Measurements from ENCODE around the gene RANBP9.

DNA sequence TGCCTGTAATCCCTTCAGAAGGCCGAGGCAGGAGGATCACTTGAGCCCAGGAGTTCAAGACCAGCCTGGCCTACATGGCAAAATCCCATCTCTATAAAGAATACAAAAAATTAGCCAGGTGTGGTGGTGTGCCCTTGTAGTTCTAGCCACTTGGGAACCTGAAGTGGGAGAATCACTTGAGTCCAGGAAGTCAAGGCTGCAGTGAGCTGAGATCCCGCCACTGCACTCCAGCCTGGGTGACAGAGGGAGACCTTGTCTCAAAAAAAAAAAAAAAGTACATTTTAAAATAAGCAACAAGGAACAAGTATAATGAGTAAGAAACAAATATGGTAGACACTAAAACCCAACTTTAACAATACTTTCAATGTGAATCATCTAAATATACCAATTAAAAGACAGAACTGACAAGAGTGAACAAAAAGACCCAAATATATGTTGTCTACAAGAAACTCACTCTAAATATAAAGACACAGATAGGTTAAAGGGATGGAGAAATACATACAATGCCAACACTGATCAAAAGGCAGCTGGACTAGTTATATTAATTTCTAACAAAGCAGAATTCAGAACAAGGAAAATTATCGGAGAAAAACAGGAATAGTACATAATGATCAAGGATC, 37.7 kb downstream of the RANBP9 start:
- TF ChIP-seq EZH2phosphoT487 (IDR thresholded peaks at IDR 0.05; ENCODE audit: unreplicated experiment) = no peak
- no peak for TF ChIP-seq CTCF (conservative IDR thresholded peaks at IDR 0.05; ENCODE audit: low read depth in 2 of 2)
- TF ChIP-seq REST (IDR thresholded peaks at IDR 0.05; ENCODE audit: unreplicated experiment) = no peak
- TF ChIP-seq, protein P1, sequence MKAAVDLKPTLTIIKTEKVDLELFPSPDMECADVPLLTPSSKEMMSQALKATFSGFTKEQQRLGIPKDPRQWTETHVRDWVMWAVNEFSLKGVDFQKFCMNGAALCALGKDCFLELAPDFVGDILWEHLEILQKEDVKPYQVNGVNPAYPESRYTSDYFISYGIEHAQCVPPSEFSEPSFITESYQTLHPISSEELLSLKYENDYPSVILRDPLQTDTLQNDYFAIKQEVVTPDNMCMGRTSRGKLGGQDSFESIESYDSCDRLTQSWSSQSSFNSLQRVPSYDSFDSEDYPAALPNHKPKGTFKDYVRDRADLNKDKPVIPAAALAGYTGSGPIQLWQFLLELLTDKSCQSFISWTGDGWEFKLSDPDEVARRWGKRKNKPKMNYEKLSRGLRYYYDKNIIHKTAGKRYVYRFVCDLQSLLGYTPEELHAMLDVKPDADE (IDR thresholded peaks at IDR 0.05) = no peak
- TF ChIP-seq NANOG (IDR thresholded peaks at IDR 0.05; ENCODE audit: borderline replicate concordance) = no peak
- no peak for TF ChIP-seq POLR2AphosphoS5 (IDR thresholded peaks at IDR 0.05; ENCODE audit: low read depth)
- TF ChIP-seq EZH2 (IDR thresholded peaks at IDR 0.05; ENCODE audit: low read depth, unreplicated experiment) = no peak
- TF ChIP-seq ZNF114 (CRISPR knock-in tag; IDR thresholded peaks at IDR 0.05) = no peak
- no peak for TF ChIP-seq CREB1 (CRISPR knock-in tag; IDR thresholded peaks at IDR 0.05; ENCODE audit: low read depth)
- TF ChIP-seq JUNB (IDR thresholded peaks at IDR 0.05; ENCODE audit: unreplicated experiment) = no peak
- TF ChIP-seq STAT1 (IDR thresholded peaks at IDR 0.05; ENCODE audit: unreplicated experiment) = no peak
- no peak for TF ChIP-seq ZNF462 (CRISPR knock-in tag; IDR thresholded peaks at IDR 0.05)
- TF ChIP-seq ZNF331 (CRISPR knock-in tag; IDR thresholded peaks at IDR 0.05; ENCODE audit: low read depth) = no peak
